HG03460 (cell line): ENCODE measurements around the gene LCE1D.

Experiments used
- ATAC-seq: cut with Tn5 transposase; IDR thresholded peaks from one replicate; pipeline ENCODE4 v1.9.1; 2021; ENCODE audit not compliant: unreplicated experiment

The LCE1D gene

DNA sequence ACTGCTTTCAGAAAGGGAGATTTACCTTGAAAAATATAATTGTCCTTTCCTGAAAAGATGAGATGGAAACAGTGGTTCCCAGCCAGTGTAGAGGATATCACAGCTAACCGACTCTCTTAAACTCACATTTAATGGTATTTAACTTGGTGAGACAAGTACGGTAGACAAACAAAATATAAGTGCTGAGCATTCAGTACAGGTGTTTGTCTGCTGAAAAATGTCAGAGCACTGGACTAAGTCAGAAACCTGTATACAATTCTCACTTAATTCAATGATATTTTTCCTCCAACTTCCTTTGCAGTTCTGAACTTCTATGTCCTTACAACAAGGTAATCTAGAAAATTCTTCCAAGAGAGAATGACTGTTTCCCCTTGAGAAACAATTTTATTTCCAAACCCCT lies 15.2 kb downstream of the LCE1D start, which contains the start of gene LCE1B:
Gene LCE1B (plus strand): TSS at position 301 of the 400 bp plus-strand sequence. CDS start 476 bp downstream, outside the sequence.
- no peak for ATAC-seq

DNA sequence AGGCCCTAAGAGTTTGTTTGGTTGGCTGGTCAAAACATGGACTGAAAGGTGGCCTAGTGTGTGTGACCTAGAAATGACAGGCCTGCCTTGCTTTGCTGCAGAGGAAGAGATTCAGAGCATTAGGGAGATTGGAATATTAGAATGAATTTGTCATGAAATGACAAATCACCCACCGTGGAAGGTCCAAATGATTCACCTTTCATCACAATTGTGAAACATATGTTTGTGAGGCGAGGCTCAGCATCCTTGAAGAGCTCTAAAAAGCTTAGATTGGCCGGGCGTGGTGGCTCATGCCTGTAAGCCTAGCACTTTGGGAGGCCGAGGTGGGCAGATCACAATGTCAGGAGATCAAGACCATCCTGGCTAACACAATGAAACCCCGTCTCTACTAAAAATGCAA lies 20.8 kb downstream of the LCE1D start:
- ATAC-seq = no peak

DNA sequence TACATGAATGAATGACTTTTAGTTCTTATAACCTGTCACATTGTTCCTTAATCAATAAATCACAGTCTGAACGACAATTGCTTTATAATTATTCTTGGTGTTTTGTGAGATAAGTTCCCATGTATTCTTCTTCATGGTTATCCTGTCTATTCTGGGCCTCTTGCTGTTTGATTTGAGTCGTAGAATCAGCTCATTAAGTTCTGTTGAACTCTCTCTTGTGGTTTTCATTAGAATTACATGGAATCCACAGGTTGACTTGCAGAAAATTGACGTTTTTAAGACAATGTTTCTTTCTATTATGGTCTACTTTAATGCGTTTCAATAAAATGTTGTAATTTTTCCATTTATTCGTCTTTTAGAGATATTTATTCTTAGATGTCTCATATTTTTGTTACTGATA lies 26.8 kb downstream of the LCE1D start:
- no peak for ATAC-seq

DNA sequence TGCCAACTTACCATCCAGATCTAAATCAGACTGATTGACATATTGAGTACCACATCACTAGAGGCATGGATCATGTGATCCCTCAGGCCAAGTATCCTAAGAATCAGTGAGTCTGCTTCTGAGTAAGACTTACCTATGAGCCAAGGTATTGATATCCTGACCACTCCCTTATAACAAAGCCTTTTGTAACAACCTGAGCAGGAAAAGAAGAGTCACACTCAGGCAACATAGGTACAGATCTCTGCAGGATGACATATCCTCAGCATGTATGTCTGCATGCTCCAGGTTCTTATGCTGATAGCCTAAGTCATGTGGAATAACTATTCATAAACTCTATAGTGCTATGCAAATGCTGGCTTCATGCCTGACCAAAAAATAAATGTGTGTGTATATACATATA lies 28.4 kb downstream of the LCE1D start:
- ATAC-seq = no peak

DNA sequence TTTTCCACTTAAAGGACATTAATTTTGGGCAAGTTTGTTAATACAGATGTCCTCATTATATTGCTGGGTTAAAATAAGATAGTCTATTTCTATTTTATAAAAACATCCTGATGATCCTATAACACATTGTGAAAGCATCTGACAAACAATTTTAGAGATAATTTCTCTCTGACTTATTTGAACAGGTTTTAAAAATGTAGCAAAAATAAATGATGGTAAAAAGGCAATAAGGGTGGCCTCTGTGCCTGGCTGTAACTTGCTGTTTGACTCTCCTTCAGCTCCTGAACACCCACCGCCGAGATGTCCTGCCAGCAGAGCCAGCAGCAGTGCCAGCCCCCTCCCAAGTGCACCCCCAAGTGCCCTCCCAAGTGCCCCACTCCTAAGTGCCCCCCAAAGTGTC lies 30.7 kb downstream of the LCE1D start, which contains the start of gene LCE1A:
Gene LCE1A (plus strand): TSS at position 301 of the 400 bp plus-strand sequence. CDS start 0 bp downstream, at position 301.
- ATAC-seq = no peak

DNA sequence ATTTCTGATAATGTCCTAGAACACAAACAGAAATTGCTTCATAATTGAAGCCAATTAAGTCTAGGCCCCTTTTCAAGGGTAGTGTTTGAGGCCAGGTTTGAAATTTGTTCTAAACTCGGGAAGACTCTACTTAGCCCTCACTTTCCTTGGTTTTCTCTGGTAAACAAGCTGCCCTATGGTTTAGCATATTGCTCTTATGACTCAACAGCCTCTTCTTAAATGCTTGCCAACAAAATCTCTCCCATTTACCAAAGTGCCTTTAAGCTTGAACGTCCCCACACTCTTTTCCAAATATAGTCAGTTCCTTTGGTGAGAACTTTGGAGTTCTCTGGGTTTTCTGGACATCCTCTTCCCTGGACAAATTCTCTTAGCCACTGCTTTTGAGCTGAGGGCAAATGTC lies 40.3 kb downstream of the LCE1D start:
- no peak for ATAC-seq

DNA sequence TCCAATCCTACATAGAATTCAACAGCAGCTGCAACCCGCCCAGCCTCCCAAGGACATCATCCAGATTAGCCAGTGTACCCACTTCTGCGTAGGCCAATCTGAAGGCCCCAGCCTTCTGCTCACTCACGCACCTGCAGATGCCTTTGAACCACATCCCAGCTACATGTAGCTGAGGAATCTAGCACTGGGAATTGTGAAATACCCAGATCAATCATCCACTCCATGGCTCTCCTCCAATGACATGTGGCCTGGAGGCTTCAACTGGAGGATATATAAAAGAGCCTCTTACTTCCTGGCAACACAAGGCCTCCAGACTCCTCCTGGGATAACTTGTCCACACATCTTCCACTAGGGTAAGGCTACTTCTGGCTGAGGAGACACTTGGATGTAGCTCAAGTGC lies 46.0 kb downstream of the LCE1D start, which contains the start of gene LCE6A:
Gene LCE6A (plus strand): TSS at position 301 of the 400 bp plus-strand sequence. CDS start 665 bp downstream, outside the sequence.
- no peak for ATAC-seq
